GM23248 (cell line): ENCODE data around the gene PEX5L. TPM values are rescaled to one million over a fixed set of nuclear protein-coding genes. Genes with fewer than 3 reads are reported as not detected.

Experiments
- DNase-seq: peaks from one replicate; pipeline ENCODE4 v3.0.0-alpha.2; 2015
- H2AFZ ChIP-seq: fragments of 200-600 bp; sonication (generic); 2 replicates; pipeline ENCODE4 v1.6.1; 2016; ENCODE audit warnings: antibody characterized with exemption
- H3F3A ChIP-seq: fragments of 200-600 bp; sonication (generic); 2 replicates; pipeline ENCODE4 v1.6.1; 2016; ENCODE audit warnings: mild to moderate bottlenecking, antibody characterized with exemption, mixed run types; ENCODE audit not compliant: insufficient read depth
- H3K27ac ChIP-seq: fragments of 200-600 bp; sonication (generic); 2 replicates; pipeline ENCODE4 v1.5.1; 2016; ENCODE audit warnings: mild to moderate bottlenecking
- H3K27me3 ChIP-seq: fragments of 200-600 bp; sonication (generic); replicated peaks from 2 replicates; pipeline ENCODE4 v1.6.1; 2016; ENCODE audit warnings: mild to moderate bottlenecking; ENCODE audit not compliant: insufficient read depth
- H3K36me3 ChIP-seq: fragments of 200-600 bp; sonication (generic); 2 replicates; pipeline ENCODE4 v1.6.1; 2016; ENCODE audit warnings: low read depth, mild to moderate bottlenecking
- H3K4me1 ChIP-seq: fragments of 200-600 bp; sonication (generic); 2 replicates; pipeline ENCODE4 v1.6.1; 2016; ENCODE audit warnings: mild to moderate bottlenecking; ENCODE audit not compliant: insufficient read depth
- H3K4me2 ChIP-seq: fragments of 200-600 bp; sonication (generic); one replicate; pipeline ENCODE4 v1.6.1; 2016; ENCODE audit warnings: mild to moderate bottlenecking; ENCODE audit not compliant: unreplicated experiment
- H3K4me3 ChIP-seq: fragments of 200-600 bp; sonication (generic); 2 replicates; pipeline ENCODE4 v1.5.1; 2016; ENCODE audit warnings: mild to moderate bottlenecking
- H3K79me2 ChIP-seq: fragments of 200-600 bp; sonication (generic); 2 replicates; pipeline ENCODE4 v1.6.1; 2016; ENCODE audit warnings: mild to moderate bottlenecking; ENCODE audit not compliant: insufficient read depth
- H3K9ac ChIP-seq: fragments of 200-600 bp; sonication (generic); 2 replicates; pipeline ENCODE4 v1.6.1; 2016; ENCODE audit warnings: mild to moderate bottlenecking
- H3K9me2 ChIP-seq: fragments of 200-600 bp; sonication (generic); 2 replicates; pipeline ENCODE4 v1.6.1; 2016; ENCODE audit warnings: mixed run types, mild to moderate bottlenecking, moderate library complexity; ENCODE audit not compliant: insufficient read depth
- H3K9me3 ChIP-seq: fragments of 200-600 bp; sonication (generic); one replicate; pipeline ENCODE4 v1.6.1; 2017; ENCODE audit warnings: low read depth
- H4K20me1 ChIP-seq: fragments of 200-600 bp; sonication (generic); 2 replicates; pipeline ENCODE4 v1.6.0; 2016; ENCODE audit not compliant: insufficient read depth
- EZH2 ChIP-seq: fragments of 200-600 bp; sonication (generic); IDR thresholded peaks from 2 replicates; pipeline ENCODE4 v1.6.1; 2018; ENCODE audit warnings: antibody characterized with exemption, mild to moderate bottlenecking; ENCODE audit not compliant: insufficient read depth, poor library complexity, severe bottlenecking
- EZH2phosphoT487 ChIP-seq: fragments of 200-600 bp; sonication (generic); IDR thresholded peaks from 2 replicates; pipeline ENCODE4 v1.6.1; 2018; ENCODE audit warnings: antibody characterized with exemption, moderate library complexity, mild to moderate bottlenecking, low read depth; ENCODE audit not compliant: insufficient read depth
- WGBS, 2 experiments: methylation state at CpG; one replicate each; pipeline ENCODE4 v1.1.6; 2015 to 2017; ENCODE audit warnings: low lambda C conversion rate in 2 of 2, low coverage in 1 of 2; ENCODE audit errors: missing lambda C conversion rate in 2 of 2; 5-methylcytosine and 5-hydroxymethylcytosine counted together
- in situ Hi-C: fragments of 300-500 bp; cut with MboI; formaldehyde crosslinking; loops from 2 replicates; pipeline ENCODE4 v1.15.0; 2020
- polyA plus RNA-seq: library from polyadenylated mRNA; unstranded; fragments of >200 nt; fragmentation: Nextera tagmentation; extraction: Ambion mirVana; gene quantifications from 2 replicates; pipeline ENCODE4 v1.2.1, GENCODE V29; 2016
- total RNA-seq: library from RNA; depleted of rRNA; stranded (reverse); fragments of >200 nt; shearing (Covaris generic); gene quantifications from 2 replicates; pipeline ENCODE4 v1.2.3, GENCODE V29; 2014

Gene PEX5L
- total and polyA plus RNA-seq, 2 experiments from 2014 or later = 0.03 TPM; not detected in 1

DNA sequence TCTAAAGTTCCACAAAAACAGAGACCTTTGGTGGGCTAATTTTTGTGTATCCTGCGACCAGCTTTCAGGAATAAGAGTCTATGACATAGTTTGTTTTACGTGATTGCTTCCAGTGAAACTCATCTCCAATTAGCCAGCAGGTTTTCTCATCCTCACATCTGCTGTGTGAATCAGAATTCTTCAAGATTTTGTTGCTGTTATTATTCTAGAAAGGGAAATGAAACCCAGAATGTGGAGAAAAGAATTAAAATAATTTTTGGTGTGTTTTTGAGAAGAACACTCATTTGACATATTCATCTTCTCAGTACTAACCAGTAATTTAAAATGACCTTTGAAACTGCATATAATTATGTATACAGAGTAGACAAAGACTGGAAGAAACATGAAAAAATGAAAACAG lies 208.0 kb downstream of the PEX5L start:
- no peaks in the 10 kb centered on the region for H3K36me3 ChIP-seq
- H3K27me3 ChIP-seq = peaks cover 12% of the 10 kb centered on the region
- no peak overlapping the region for H2AFZ ChIP-seq
- no peaks in the 10 kb centered on the region for H4K20me1 ChIP-seq
- H3K4me2 ChIP-seq = no peak overlapping the region
- H3K27ac ChIP-seq = no peak overlapping the region
- no peaks in the 10 kb centered on the region for H3K4me1 ChIP-seq
- no peaks in the 10 kb centered on the region for H3K9me3 ChIP-seq
- H3K9ac ChIP-seq = no peak overlapping the region
- no peak overlapping the region for H3K4me3 ChIP-seq
- in situ Hi-C loops = no loop called here
- DNase-seq = no peak
- H3F3A ChIP-seq = no peaks in the 10 kb centered on the region
- no peaks in the 10 kb centered on the region for H3K9me2 ChIP-seq
- no peak for TF ChIP-seq EZH2phosphoT487
- TF ChIP-seq EZH2 = no peak
- WGBS, 2 experiments = 12 to 21% methylated on average over 2 of the region's 2 CpGs
- H3K79me2 ChIP-seq = no peaks in the 10 kb centered on the region

DNA sequence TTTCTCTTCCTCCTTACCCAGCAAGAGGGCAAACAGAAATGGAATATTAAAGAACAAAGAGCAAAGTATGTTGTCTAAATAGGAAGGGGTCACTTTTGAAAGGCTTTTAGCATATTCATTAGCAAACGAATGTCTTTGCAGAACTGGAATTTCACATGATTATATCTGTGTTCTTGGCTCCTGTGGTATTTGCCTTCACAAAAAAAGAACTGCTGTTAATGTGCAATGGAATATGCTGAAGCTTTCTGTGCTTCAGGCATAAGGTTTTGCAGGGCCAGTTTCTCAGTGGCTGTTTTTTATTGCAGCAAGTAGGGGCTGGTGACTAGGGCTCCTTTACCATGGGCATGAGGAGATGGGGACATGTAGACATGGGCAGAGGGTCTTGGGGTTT lies 210.5 kb downstream of the PEX5L start:
- H3K27ac ChIP-seq = no peak overlapping the region
- in situ Hi-C loops = no loop called here
- H3K9me3 ChIP-seq = no peaks in the 10 kb centered on the region
- no peak overlapping the region for H2AFZ ChIP-seq
- no peaks in the 10 kb centered on the region for H3K79me2 ChIP-seq
- no peak for TF ChIP-seq EZH2phosphoT487
- no peak for TF ChIP-seq EZH2
- no peaks in the 10 kb centered on the region for H3K4me1 ChIP-seq
- no peak overlapping the region for H3K9ac ChIP-seq
- no peak overlapping the region for H3K4me2 ChIP-seq
- no peak overlapping the region for H3K4me3 ChIP-seq
- no peak for DNase-seq
- H3K36me3 ChIP-seq = no peaks in the 10 kb centered on the region
- H3F3A ChIP-seq = no peaks in the 10 kb centered on the region
- no peaks in the 10 kb centered on the region for H3K9me2 ChIP-seq
- H4K20me1 ChIP-seq = no peaks in the 10 kb centered on the region
- WGBS, 2 experiments = 16% methylated on average over 1 of the region's 1 CpG
- H3K27me3 ChIP-seq = peaks cover 29% of the 10 kb centered on the region

DNA sequence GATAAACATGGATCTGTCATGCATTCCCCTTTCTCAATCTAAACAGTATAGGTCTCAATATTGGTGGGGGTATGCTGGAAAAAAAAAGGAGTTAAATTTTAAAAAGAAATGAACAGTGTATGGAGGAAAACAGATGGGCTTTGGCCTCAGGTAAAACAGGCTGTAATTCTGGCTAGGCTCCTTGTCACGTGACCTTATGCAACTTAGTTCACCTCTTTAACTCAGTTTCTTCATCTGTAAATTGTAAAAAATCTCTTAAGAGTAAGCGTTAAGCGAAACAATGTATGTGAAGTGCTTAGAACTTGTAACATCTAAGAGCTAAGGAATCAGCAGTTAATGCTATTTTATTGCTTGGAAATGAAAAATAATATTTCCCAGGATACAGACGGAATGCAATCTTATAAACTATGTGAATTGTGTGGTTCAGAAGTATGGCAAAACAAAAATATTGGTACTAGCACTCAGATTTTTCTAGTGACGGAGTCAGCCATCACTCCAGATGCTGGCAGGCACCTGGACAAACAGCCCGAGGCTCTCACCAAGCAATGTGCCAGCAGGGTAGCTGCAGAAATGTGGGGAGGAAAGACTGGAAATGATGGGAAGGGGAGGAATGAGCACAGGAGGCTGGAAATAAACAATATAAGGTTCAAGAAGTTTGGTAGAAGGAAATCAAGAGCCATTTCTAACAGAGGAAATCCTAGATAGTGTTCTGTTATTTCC lies 211.1 kb downstream of the PEX5L start:
- H3K9ac ChIP-seq = no peak overlapping the region
- no peak overlapping the region for H3K27ac ChIP-seq
- no peaks in the 10 kb centered on the region for H3K9me3 ChIP-seq
- H3K4me2 ChIP-seq = no peak overlapping the region
- H3K79me2 ChIP-seq = no peaks in the 10 kb centered on the region
- H3K4me3 ChIP-seq = no peak overlapping the region
- H3K9me2 ChIP-seq = no peaks in the 10 kb centered on the region
- H3K36me3 ChIP-seq = no peaks in the 10 kb centered on the region
- no peak for DNase-seq
- TF ChIP-seq EZH2phosphoT487 (no peak), EZH2 (no peak)
- WGBS, 2 experiments = 27 to 35% methylated on average over 6 of the region's 6 CpGs
- H3F3A ChIP-seq = no peaks in the 10 kb centered on the region
- H3K4me1 ChIP-seq = no peaks in the 10 kb centered on the region
- H2AFZ ChIP-seq = no peak overlapping the region
- in situ Hi-C loops = no loop called here
- no peaks in the 10 kb centered on the region for H4K20me1 ChIP-seq
- H3K27me3 ChIP-seq = peaks cover 29% of the 10 kb centered on the region

DNA sequence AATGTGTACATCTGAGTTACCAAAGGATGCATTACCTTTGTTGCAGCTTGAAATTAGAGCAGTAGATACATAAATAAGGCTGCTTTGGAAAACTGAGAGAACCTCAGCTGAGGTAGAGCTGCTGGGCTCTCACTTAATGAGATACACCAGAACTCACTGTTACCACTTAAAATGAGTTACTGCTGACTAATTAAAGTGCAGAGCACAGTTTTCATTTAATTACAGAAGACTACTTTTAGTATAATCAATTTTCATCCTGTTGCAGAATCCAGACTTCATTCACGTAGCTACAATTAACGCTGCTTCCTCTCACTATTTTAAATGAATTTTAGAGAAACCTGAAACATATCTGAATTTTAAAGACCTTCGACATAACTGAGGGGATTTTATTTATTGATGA lies 214.4 kb downstream of the PEX5L start:
- no peak overlapping the region for H3K27ac ChIP-seq
- no peaks in the 10 kb centered on the region for H3K9me2 ChIP-seq
- no peak for DNase-seq
- H3F3A ChIP-seq = no peaks in the 10 kb centered on the region
- H3K4me2 ChIP-seq = no peak overlapping the region
- H2AFZ ChIP-seq = no peak overlapping the region
- H3K9me3 ChIP-seq = no peaks in the 10 kb centered on the region
- no peaks in the 10 kb centered on the region for H3K4me1 ChIP-seq
- no peaks in the 10 kb centered on the region for H3K36me3 ChIP-seq
- no peak overlapping the region for H3K9ac ChIP-seq
- no peaks in the 10 kb centered on the region for H3K79me2 ChIP-seq
- H4K20me1 ChIP-seq = no peaks in the 10 kb centered on the region
- H3K4me3 ChIP-seq = no peak overlapping the region
- 45 to 49% methylated on average over 3 of the region's 3 CpGs for WGBS, 2 experiments
- H3K27me3 ChIP-seq = peaks cover 29% of the 10 kb centered on the region; the same call in 1 of the 2 replicates
- no peak for TF ChIP-seq EZH2
- TF ChIP-seq EZH2phosphoT487 = no peak
- in situ Hi-C loops = no loop called here

DNA sequence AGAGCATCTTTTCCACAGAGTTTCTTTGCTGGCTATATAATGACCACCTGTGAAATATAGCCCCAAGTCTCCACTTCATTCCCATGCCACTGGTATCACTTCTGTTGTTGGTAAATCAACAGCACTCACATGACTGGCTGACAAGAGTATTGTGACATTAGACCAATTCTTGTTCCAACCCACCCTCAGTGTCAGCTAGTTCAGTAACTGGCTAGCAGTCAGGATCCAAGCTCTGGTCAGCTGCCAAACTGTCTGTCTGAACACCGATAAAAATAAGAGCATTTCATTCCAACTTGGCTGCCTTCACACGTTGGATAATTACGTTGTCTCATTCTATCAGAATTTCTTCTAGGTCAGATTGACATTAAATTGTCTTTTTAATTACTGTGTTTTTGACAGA lies 217.4 kb downstream of the PEX5L start:
- no peaks in the 10 kb centered on the region for H3K36me3 ChIP-seq
- H3K4me2 ChIP-seq = no peak overlapping the region
- no peak for TF ChIP-seq EZH2
- H3F3A ChIP-seq = no peaks in the 10 kb centered on the region
- H3K9me2 ChIP-seq = no peaks in the 10 kb centered on the region
- no peak overlapping the region for H3K9ac ChIP-seq
- DNase-seq = no peak
- no peaks in the 10 kb centered on the region for H4K20me1 ChIP-seq
- no peak overlapping the region for H3K4me3 ChIP-seq
- H3K27ac ChIP-seq = no peak overlapping the region
- no peak overlapping the region for H2AFZ ChIP-seq
- WGBS, 2 experiments = 20 to 23% methylated on average over 3 of the region's 3 CpGs
- peaks cover 17% of the 10 kb centered on the region; the same call in 1 of the 2 replicates for H3K27me3 ChIP-seq
- no peaks in the 10 kb centered on the region for H3K9me3 ChIP-seq
- H3K79me2 ChIP-seq = no peaks in the 10 kb centered on the region
- no peaks in the 10 kb centered on the region for H3K4me1 ChIP-seq
- in situ Hi-C loops = no loop called here
